HG02678 (cell line): Measurements from ENCODE around the gene PLEK2.
"Not testable (repeated sequence)": the region's sequence is repeated elsewhere in the genome, so short reads cannot be mapped to it uniquely, and the experiment has no call there.

Source experiments
- ATAC-seq: cut with Tn5 transposase; IDR thresholded peaks from one replicate; pipeline ENCODE4 v1.9.1; 2021; ENCODE audit warnings: mild to moderate bottlenecking, moderate library complexity; ENCODE audit not compliant: unreplicated experiment

The PLEK2 gene

DNA sequence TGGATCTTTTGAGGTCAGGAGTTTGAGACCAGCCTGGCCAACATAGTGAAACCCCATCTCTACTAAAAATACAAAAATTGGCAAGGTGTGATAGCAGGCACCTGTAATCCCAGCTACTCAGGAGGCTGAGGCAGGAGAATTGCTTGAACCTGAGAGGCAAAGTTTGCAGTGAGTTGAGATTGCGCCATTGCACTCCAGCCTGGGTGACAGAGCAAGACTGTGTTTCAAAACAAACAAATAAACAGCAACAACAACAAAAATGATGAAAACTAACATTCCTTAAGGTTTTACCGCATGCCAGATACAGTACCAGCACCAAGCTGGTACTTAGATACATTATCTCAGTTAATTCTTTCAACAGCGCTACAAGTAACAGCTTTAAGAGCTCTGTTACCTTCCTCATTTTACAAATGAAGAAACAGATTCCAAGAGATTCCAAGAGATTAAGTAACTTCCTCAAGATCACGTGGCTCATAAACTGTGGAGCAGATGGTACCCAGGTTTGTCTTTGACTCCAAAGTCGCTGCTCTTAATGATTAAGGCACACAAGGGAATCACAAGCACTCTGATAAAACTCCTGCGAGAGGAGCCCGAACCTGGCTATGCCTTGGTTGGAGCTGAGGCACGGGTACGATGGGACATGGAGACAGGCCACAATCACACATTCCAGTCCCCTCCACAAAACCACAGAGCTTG, 17.7 kb upstream of the PLEK2 start:
- no peak for ATAC-seq

DNA sequence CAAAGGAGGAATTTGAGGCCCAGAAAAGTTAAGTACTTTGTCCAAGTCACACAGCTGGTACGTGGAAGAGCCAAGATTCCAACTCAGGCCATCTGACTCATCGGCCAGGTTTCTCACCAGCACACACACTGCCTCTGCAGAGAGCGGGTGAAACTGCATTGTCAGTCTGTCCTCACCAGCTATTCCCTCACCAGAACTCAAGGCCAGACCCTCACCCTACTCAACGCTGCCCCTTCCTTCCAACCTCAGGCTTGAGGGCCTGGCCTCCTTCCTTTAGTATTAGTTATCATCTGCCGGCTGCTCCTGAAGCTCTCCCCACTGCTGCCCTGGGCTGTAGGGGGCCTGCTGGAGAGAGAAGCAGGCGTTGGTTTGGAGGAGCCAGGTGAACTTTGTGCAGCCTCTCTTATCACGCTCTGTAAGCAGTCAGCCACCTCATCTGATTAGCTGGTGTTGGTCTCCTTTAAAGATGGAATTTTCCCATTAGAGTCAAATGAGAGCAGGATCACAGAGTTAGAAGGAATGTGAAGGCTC, 16.6 kb upstream of the PLEK2 start:
- no peak for ATAC-seq

DNA sequence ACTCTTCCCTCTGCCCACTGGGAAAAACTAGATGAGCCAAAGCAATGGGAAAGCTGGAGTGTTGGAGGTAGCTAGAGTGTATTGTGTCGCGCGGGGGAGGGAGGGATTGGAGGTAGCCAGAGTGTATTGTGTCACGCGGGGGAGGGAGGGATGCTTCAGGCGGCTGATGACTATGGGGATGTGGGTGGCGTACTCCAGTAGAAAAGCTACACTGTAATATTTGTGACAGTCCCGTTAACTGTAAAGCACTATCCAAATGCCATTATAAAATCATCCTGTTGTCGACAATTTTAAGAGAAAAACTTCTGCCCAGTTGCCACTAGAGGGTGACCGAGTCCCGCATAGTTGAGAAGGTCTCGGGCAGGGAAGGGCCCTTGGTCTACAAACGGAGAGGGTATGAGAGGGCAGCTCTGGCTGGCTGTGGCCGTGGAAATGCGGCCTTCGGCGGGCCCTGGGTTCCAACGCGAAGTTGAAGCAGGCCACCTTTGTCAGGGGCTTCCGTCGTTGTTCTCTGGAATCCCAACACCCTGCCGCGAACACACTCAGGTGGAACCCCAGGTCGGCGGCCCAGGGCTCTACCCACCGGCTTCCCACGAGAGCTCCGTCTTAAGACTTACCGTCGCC, 15.1 kb upstream of the PLEK2 start:
- no peak for ATAC-seq

DNA sequence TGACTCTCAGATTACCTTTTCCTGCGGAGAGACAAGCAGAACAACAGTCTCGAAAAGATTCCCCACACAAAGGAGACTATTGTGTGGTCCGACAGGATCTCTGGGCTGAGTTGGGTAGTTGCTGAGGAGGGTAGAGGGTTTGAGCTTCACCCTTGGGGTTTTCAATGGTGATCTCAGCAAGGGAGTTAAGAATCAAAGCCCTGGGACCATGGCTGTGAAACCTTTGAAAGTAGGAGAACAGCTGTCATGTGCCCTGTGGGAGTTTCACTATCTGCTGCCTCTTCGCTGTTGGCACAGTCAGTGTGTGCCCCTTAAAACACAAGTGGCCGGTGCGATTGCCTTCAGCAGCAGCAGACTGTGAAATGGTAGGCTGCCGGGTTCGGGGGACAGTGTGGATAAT, 14.2 kb upstream of the PLEK2 start:
- no peak for ATAC-seq

- no peak for ATAC-seq
These were observed 13.6 kb upstream of the PLEK2 start for GRCh38 chr14:67425608-67426007.

GRCh38 chr14:67424539-67424938, 12.6 kb upstream of the PLEK2 start:
- no peak for ATAC-seq

GRCh38 chr14:67423424-67423823, 11.5 kb upstream of the PLEK2 start:
- ATAC-seq, result no peak

GRCh38 chr14:67421356-67422224, 9.6 kb upstream of the PLEK2 start:
- no peak for ATAC-seq

DNA sequence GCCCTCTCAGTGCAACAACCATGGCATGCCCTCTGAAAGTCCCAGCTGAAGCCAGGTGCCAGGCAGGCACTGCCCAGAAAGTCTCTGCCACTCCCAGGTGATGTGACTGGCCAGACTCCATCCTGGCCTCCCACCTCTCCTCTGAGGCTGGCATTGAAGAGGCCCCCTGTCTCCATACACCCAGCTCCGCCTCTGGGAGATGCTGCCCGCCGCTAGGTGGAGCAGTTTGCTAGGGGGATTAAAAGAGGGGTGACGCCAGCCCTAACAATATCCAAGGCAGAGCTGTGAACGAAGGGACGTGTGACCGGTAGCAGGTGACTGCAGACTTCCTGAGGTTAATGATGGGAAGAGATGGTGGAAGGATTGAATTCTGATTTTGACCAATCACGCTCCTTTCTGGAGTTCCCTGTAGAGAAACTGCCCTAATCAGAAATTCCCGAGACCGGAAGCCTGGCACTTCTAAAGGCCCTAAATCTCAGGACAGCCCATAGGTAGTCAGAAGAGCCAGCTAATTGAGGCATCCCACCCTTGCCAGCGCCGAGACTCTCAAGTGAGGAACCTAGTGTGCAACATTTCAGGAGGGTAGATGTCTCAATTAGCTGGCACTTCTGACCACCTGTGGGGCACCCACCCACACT, 8.3 kb upstream of the PLEK2 start:
- ATAC-seq, result no peak

DNA sequence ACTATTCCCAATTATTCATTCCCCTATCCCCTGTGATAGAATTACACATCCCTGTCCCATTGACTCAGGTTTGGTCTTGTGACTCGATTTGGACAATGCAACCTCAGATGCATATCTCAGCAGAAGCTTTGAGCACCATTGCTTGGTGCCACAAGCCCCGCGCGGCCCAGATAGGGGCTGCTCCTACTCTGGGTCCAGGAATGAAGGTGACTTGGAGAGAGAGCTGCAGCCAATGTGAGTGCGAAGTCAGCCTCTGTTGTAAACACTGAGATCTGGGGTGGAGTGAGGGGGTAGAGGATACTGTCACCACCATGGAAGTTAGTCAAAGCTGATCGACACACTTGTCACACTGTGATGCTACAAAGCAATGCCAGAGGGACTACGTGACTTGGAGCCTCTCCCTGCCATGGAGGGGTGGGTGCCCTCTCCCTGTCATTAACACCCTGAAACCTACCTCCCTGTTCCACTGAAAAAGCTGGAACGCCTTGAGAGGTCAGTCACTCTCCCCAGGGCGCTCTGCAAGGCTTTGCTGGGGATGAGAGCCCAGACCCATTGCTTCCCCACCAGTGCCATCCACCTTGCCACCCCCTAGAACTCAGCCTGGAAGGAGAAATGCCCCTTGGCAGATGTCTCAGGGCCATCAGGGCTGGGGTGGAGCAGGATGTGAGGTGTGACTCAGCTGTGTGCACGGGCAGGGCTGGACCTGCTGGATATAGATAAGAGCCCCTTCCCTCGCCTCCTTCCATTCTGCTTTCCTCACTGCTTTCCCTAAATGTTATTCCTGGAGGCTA, 6.6 kb upstream of the PLEK2 start:
- no peak for ATAC-seq

DNA sequence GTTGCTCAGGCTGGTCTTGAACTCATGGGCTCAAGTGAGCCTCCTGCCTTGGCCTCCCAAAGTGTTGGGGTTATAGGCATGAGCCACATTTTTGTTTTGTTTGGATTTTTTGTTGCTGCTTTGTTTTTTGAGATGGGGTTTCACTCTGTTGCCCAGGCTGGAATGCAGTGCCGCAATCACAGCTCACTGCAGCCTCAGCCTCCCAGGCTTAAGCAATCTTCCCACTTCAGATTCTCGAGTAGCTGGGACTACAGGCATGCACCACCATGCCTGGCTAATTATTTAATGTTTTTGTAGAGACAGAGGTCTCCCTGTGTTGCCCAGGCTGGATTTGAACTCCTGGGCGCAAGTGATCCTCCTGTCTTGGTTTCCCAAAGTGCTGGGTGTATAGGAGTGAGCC, 5.7 kb upstream of the PLEK2 start:
- no peak for ATAC-seq

DNA sequence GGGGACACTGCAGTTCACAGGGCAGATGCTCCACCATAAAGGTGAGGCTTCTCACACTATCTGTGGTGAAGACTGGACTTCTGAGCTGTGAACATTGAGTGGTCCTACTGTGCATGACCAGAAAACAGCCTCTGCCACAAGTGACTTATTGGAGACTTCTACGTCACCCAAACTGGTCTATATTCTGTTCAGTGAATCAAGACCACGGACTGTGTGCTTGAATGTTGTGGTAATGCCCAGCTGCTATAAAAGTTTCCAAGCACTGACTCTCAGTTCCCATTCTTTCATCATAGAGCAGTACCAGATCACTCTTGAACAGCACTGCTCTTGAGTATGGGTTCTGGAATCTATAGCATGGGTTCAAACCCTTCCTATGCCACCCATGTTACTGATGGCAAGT, 4.8 kb upstream of the PLEK2 start:
- ATAC-seq, result no peak

GRCh38 chr14:67416085-67416484, 4.1 kb upstream of the PLEK2 start:
- no peak for ATAC-seq

DNA sequence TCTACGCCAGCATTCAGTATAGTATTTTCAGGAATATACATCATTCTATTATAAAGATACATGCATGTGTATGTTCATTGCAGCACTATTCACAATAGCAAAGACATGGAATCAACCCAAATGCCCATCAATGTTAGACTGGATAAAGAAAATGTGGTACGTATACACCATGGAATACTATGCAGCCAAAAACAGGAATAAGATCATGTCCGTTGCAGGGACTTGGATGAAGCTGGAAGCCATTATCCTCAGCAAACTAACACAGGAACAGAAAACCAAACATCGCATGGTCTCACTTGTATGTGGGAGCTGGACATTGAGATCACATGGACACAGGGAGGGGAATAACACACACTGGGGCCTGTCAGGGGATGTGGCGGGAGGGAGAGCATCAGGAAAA, 3.6 kb upstream of the PLEK2 start:
- not testable (repeated sequence) for ATAC-seq

- ATAC-seq, result no peak
These were observed 2.1 kb upstream of the PLEK2 start for GRCh38 chr14:67413806-67414769.

GRCh38 chr14:67411370-67411769, 595 bp downstream of the PLEK2 start:
- ATAC-seq, result no peak

GRCh38 chr14:67410313-67410712, 1.7 kb downstream of the PLEK2 start:
- no peak for ATAC-seq

DNA sequence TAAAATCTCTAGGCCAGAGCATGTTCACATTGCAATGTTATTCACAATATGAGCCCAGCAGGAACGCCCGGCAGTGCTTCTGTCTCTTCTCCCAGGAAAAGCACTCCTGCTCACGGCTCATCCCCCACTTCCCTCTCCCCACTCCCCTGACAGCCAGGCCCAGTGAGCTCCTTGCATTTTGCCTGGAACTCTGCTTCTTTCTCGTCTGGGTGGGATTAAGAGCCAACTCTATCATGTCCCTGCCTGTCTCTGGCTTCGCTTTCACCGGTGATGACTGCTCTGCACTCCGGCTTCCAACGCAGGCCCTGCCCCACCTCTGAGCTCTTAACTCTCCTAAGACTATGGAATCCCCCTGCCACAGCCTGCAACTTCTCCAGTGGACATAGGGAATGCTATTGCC, 2.5 kb downstream of the PLEK2 start:
- ATAC-seq, result no peak

DNA sequence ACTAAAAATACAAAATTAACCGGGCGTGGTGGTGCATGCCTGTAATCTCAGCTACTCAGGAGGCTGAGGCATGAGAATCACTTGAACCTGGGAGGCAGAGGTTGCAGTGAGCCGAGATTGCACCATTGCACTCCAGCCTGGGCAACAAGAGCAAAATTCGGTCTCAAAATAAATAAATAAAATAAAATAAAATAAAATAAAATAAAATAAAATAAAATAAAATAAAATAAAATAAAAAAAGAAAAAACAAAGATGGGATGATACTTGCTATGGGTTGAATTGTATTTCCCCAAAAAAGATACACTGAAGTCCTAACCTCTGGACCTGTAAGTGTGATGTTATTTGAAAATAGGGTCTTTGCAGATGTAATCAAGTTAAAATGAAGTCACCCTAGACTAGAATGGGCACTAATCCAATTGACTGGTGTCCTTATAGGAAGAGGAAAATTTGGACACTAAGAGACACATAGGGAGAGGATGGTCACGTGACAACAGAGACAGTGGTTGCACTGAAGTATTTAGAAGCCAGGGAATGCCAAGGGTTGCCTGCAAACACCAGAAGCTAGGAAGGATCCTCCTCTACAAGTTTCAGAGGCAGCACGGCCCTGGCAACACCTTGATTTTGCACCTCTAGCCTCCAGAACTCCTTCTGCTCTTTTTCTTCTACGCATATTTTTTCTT, 3.7 kb downstream of the PLEK2 start:
- ATAC-seq, result not testable (repeated sequence)
